Rectal smooth muscle tissue (tissue), 1 donor: ENCODE data around the gene SERPINB13.

Experiments
- H3K27ac ChIP-seq: one replicate; pipeline ENCODE4 v1.7.0; 2013; ENCODE audit warnings: low read depth, low read length, inconsistent platforms
- H3K27me3 ChIP-seq: one replicate; pipeline ENCODE4 v1.7.0; 2013; ENCODE audit warnings: low read length; ENCODE audit not compliant: control insufficient read depth, insufficient read depth
- H3K36me3 ChIP-seq: one replicate; pipeline ENCODE4 v1.7.0; 2013; ENCODE audit warnings: low read length; ENCODE audit not compliant: control insufficient read depth, insufficient read depth
- H3K4me1 ChIP-seq: one replicate; pipeline ENCODE4 v1.7.0; 2013; ENCODE audit warnings: low read length; ENCODE audit not compliant: control insufficient read depth, insufficient read depth
- H3K4me3 ChIP-seq: one replicate; pipeline ENCODE4 v1.7.0; 2013; ENCODE audit warnings: low read length
- H3K9ac ChIP-seq: one replicate; pipeline ENCODE4 v1.7.0; 2013; ENCODE audit warnings: low read length

Gene SERPINB13

DNA sequence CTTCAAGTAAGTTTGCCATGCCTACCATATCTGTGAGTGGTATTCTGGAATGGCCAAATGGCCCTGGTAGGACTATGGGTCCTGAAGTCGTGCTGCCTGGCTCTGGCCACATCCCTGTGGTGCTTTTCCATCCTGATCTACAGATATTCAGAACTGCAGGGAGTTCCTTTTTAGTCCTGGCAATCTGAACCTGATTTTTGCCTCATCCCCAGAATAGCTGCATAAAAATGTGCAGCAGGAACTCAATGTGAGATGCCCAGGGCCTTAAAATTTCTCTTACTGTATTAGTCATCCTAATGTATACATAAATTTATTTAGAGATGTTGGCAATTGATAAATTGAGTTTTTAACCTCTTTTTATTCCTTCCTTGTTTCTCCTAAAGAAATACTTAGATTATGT lies 5.3 kb downstream of the SERPINB13 start:
- Histone ChIP-seq H3K36me3 (no peaks in the 10 kb centered on the region), H3K4me3 (no peak overlapping the region), H3K27me3 (no peaks in the 10 kb centered on the region), H3K9ac (no peak overlapping the region), H3K4me1 (no peaks in the 10 kb centered on the region), H3K27ac (no peak overlapping the region)

DNA sequence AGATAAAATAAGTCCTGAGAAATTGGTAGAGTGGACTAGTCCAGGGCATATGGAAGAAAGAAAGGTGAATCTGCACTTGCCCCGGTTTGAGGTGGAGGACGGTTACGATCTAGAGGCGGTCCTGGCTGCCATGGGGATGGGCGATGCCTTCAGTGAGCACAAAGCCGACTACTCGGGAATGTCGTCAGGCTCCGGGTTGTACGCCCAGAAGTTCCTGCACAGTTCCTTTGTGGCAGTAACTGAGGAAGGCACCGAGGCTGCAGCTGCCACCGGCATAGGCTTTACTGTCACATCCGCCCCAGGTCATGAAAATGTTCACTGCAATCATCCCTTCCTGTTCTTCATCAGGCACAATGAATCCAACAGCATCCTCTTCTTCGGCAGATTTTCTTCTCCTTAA lies 9.8 kb downstream of the SERPINB13 start:
- no peak overlapping the region for H3K9ac ChIP-seq
- no peak overlapping the region for H3K27ac ChIP-seq
- H3K4me3 ChIP-seq: no peak overlapping the region
- H3K36me3 ChIP-seq: no peaks in the 10 kb centered on the region
- H3K4me1 ChIP-seq: no peaks in the 10 kb centered on the region
- no peaks in the 10 kb centered on the region for H3K27me3 ChIP-seq

DNA sequence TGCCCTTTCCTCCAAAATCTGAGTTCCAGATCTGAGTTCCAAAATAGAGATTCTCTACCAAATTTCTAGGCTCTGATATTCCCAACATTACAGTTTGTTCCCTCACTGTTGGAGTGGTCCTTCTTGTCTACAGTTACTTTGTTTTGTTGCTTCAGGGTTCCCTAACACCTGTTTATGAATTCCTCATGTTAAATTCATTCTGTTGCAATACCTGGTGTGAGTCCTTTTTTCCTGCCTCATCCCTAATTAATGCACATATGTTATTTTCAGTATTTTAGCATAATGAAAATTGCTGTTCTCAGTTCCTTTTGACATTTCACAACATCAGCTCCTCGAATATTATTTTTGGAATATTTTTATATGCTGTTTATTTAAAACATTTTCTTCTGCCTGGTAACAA lies 16.2 kb downstream of the SERPINB13 start:
- no peaks in the 10 kb centered on the region for H3K4me1 ChIP-seq
- H3K27ac ChIP-seq: no peak overlapping the region
- no peaks in the 10 kb centered on the region for H3K27me3 ChIP-seq
- no peaks in the 10 kb centered on the region for H3K36me3 ChIP-seq
- H3K9ac ChIP-seq: no peak overlapping the region
- no peak overlapping the region for H3K4me3 ChIP-seq

DNA sequence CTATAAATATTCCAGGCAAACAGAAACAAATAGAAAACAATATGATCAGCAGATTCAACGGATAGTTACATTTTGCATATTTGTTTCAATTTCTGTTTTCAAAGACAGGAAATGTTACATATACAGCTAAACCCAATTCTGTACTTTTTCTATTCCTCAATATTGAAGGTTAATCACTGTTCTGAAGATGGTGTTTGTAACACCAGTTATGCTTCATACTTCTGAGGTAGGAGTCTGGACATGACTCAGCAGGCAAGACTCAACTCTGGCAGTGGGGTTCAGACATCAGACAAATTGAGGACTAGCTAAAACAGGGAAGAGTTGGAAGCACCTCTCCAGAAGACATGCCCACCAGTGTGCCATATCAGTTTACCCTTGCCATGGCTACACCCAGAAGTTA lies 16.6 kb downstream of the SERPINB13 start:
- no peaks in the 10 kb centered on the region for H3K27me3 ChIP-seq
- H3K36me3 ChIP-seq: no peaks in the 10 kb centered on the region
- H3K4me1 ChIP-seq: no peaks in the 10 kb centered on the region
- H3K4me3 ChIP-seq: no peak overlapping the region
- H3K9ac ChIP-seq: no peak overlapping the region
- H3K27ac ChIP-seq: no peak overlapping the region

DNA sequence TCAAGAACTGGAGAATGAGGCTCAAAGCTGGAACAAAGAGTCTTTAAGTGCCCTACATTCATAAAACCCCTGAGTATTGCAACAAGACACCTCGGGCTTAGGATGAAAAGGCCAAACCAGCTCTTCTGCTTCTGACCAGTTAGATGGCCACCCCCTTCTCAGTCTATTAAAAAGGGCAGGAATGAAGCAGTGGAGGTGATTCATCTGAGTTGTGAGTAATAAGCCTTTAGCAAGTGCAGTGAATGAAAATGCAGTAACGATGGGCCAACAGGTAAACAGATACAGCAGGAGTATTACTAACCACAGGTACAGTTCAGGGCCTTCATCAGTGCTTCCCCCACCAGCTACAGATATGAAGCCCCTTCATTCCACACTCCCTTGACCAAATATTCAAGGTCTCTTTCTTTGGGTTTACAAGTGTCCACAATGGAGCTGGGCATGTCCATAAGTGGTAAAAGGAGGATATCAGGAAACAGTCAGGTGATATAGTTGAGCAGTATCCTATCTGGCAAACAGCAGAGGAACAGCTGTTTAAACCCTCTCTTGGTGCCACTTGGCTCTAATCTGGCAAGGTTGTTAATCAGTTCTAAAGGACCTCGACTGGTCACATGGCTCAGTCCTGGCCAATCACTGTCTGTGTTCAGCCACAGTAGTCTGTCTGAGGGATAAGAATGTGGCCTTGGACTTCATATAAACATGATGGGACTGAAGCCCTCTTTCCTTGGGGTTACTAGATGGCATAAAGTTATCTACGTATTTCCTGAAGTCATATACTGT lies 17.8 kb downstream of the SERPINB13 start:
- Histone ChIP-seq H3K27ac (no peak overlapping the region), H3K4me1 (no peaks in the 10 kb centered on the region), H3K36me3 (no peaks in the 10 kb centered on the region), H3K9ac (no peak overlapping the region), H3K27me3 (no peaks in the 10 kb centered on the region), H3K4me3 (no peak overlapping the region)

DNA sequence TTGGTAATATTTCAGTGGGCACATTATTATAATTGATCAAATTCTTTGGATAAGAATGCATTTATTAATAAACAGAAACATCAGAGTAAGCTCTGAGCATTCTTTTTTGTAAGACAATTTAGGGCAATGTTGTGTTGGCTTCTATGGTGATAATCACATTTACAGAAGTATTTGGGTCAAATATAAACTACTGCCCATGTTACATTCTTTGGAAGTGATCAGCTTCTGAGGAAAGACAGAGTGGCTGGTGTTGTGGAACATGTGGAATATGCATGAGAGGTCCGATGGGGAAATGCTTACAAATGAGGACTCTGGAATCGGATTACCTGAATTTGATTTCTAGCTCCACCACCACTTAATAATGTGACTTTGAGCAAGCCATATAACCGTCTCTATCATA lies 19.4 kb downstream of the SERPINB13 start:
- H3K27me3 ChIP-seq: no peaks in the 10 kb centered on the region
- no peaks in the 10 kb centered on the region for H3K36me3 ChIP-seq
- H3K4me3 ChIP-seq: no peak overlapping the region
- H3K27ac ChIP-seq: no peak overlapping the region
- no peaks in the 10 kb centered on the region for H3K4me1 ChIP-seq
- H3K9ac ChIP-seq: no peak overlapping the region

DNA sequence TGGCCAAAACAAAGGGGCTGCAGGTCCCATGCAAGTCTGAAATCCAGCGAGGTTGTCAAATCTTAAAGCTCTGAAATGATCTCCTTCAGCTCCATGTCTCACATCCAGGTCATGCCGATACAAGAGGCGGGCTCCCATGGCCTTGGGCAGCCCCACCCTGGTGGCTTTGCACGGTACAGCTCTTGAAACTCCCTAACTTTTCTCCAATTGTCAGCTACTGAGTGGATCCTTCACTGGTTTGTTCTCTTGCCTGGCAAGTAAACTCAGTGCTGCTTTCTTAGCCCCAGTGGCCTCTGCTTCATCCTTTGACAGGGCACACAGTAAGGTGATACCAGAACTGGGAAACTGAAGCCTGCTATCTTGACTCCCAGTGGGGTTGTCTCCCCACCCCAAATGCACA lies 26.3 kb downstream of the SERPINB13 start:
- H3K27me3 ChIP-seq: no peaks in the 10 kb centered on the region
- H3K4me1 ChIP-seq: no peaks in the 10 kb centered on the region
- H3K4me3 ChIP-seq: no peak overlapping the region
- no peak overlapping the region for H3K27ac ChIP-seq
- no peak overlapping the region for H3K9ac ChIP-seq
- no peaks in the 10 kb centered on the region for H3K36me3 ChIP-seq

DNA sequence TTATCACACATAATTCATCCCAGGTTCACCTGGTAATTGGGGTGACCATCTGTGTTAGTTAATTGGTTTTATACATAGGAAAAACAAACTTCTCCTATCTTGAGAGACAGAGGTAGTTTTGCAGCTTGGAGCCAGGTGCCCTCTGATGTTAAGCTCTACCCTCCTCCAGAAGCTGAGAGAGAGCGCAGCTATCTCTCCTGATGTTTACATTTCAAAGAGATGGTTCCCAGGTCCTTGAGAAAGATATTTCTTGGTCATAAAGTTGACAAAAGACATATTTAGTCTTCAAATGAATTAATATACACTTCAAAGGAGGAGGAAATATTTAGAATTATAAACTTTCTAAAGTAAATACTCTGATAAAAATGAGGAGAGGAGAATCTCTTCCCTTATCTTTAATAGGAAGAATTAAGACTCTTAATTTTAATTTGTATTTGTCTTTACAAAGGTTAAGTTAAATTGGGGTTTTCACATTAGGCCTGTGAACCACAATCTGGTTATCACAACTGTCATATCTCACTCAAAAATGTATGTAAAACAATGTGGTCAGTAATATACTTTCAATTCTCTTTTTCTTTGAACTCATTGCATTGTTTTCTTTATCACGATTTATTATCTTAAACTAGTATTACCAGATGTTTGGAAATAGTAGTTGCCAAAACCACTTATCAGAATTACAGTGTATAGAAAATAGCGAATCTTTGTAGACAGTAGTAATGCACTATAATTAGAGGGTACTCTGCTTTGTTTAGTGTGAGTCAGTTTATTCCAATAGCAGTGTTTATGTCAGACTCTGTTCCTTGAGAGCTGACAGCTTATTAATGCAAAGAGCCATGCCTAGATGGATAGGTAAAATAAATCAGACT lies 30.1 kb downstream of the SERPINB13 start:
- Histone ChIP-seq H3K4me3 (no peak overlapping the region), H3K4me1 (no peaks in the 10 kb centered on the region), H3K27ac (no peak overlapping the region), H3K9ac (no peak overlapping the region), H3K27me3 (no peaks in the 10 kb centered on the region), H3K36me3 (no peaks in the 10 kb centered on the region)

DNA sequence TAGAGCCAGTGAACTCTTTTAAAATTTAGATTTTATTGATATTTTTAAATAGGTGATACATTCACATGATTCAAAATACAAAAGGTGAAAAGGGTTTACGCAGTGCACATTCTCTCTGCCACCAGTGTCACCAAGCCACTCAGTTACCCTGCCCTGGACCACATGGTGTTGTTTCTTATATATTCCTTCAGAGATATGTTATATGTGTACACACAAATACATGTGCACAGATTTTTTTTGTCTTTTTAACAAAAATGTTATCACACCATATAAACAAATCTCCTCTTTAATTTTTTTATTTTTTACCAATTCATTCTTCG lies 30.7 kb downstream of the SERPINB13 start:
- no peak overlapping the region for H3K9ac ChIP-seq
- H3K4me1 ChIP-seq: no peaks in the 10 kb centered on the region
- no peaks in the 10 kb centered on the region for H3K27me3 ChIP-seq
- no peaks in the 10 kb centered on the region for H3K36me3 ChIP-seq
- H3K4me3 ChIP-seq: no peak overlapping the region
- no peak overlapping the region for H3K27ac ChIP-seq

DNA sequence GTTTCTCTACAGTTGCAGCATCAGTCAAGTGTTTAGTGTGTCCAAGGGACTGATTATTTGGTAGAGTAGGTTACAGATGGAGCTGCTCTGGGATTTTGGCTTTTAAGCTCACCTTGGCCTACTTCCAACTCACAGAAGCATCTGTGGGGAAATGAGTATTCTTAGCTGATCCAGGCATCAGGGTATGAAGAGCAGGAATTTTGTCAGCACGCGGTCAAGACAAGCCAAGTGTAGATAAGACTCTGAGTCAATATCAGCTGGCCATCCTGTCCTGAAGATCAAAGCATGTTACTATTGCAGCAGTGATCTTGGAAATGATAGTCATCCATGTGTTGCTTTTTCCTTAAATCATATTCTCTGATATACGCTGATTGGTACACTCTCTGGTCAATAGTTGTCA lies 32.5 kb downstream of the SERPINB13 start:
- H3K27me3 ChIP-seq: no peaks in the 10 kb centered on the region
- no peaks in the 10 kb centered on the region for H3K36me3 ChIP-seq
- H3K4me3 ChIP-seq: no peak overlapping the region
- no peak overlapping the region for H3K27ac ChIP-seq
- no peaks in the 10 kb centered on the region for H3K4me1 ChIP-seq
- no peak overlapping the region for H3K9ac ChIP-seq

DNA sequence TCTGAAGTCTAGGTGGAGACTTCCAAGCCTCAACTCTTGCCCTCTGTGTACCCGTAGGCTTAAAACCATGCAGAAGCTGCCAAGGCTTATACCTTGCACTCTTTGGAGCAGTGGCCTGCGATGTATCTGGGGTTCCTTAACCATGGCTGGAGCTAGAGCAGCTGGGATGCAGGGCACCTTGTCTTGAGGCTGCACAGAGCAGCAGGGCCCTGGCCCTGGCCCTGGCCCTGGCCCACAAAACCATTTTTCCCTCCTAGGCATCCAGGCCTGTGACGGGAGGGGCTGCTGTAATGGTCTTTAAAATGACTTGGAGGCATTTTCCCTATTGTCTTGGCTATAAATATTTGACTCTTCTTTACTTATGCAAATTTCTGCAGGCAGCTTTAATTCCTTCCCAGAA lies 37.7 kb downstream of the SERPINB13 start:
- no peak overlapping the region for H3K9ac ChIP-seq
- no peak overlapping the region for H3K27ac ChIP-seq
- H3K36me3 ChIP-seq: no peaks in the 10 kb centered on the region
- no peaks in the 10 kb centered on the region for H3K4me1 ChIP-seq
- no peak overlapping the region for H3K4me3 ChIP-seq
- no peaks in the 10 kb centered on the region for H3K27me3 ChIP-seq

DNA sequence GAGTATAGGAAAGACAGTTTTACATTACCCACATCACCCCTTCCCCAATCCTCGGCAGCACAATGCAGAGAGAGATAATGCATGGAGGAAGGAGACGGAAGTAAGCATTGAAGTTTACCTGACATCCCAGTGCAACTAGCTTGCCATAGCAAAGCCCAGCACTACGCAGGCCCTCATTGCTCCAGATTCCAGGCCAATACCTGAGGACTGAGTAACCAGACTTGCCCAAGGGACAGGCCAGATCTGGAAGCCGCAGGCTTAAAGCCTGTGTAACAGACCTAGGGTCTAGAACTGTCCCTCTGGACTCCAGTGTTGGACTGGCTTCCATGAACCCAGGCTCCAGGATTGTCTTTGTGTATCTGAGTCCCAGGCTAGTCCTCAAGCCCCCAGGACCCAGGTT lies 39.3 kb downstream of the SERPINB13 start:
- H3K27ac ChIP-seq: no peak overlapping the region
- H3K4me3 ChIP-seq: no peak overlapping the region
- no peaks in the 10 kb centered on the region for H3K27me3 ChIP-seq
- no peaks in the 10 kb centered on the region for H3K4me1 ChIP-seq
- H3K36me3 ChIP-seq: no peaks in the 10 kb centered on the region
- no peak overlapping the region for H3K9ac ChIP-seq

DNA sequence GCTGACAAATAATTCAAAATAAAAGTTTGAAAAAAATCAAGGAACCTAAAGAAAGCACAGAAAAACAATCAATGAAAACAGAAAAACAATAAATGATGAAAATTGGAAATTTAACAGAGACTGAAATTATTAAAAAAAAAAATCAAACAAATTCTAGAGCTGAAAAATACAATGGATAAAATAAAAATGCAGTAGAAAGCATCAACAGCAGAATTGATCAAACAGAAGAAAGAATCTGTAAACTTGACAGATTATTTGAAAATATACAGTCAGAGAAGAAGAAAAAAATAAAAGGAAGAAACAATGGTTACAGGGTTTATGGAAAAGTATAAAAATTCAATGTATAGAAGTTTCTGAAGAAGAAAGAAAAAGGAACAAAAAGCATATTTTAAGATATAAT lies 40.7 kb downstream of the SERPINB13 start:
- Histone ChIP-seq H3K4me3 (no peak overlapping the region), H3K27me3 (no peaks in the 10 kb centered on the region), H3K27ac (no peak overlapping the region), H3K36me3 (no peaks in the 10 kb centered on the region), H3K9ac (no peak overlapping the region), H3K4me1 (no peaks in the 10 kb centered on the region)
